Measurements from ENCODE around the gene CLSTN1. TPM values are rescaled to one million over a fixed set of nuclear protein-coding genes. Genes with fewer than 3 reads are reported as not detected.

Gene CLSTN1
- total RNA-seq, 1 donor from 2014 or later: 75.4 TPM

DNA sequence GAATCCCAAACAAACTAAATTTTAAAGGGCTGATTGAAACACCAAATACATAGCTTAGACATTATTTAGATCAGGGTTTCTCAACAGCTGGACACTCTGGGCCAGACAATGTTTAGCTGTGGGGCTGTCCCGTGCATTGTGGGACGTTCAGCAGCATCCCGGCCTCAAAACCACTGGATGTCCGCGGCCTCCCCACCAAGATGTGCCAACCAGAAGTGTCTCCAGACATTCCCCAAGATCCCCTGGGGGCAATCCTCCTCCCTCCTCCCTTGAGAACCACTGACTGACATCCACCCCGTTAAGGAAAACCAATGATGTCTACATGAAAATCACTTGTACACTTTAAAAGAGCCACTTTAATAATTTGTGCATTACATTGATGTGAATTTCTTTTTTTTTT, 38.4 kb downstream of the CLSTN1 start:
- DNase-seq (ENCODE audit: low spot score): no peak
- Histone ChIP-seq H3K4me1 (no peaks in the 10 kb centered on the region), H2AFZ (replicated peaks) (no peak overlapping the region), H3K4me2 (no peak overlapping the region), H4K20me1 (ENCODE audit: low read depth) (peaks cover 88% of the 10 kb centered on the region), H3K79me2 (ENCODE audit: low read depth) (peaks cover 100% of the 10 kb centered on the region), H3K27ac (no peak overlapping the region), H3K9ac (no peak overlapping the region), H3K27me3 (no peaks in the 10 kb centered on the region), H3K4me3 (no peak overlapping the region), H3K36me3 (no peaks in the 10 kb centered on the region), H3K9me3 (ENCODE audit: low read depth) (no peaks in the 10 kb centered on the region), H3F3A (ENCODE audit: low read depth) (peaks cover 19% of the 10 kb centered on the region)
- Mint-ChIP-seq H3K27ac (no peak overlapping the region), H3K36me3 (peaks cover 13% of the 10 kb centered on the region), H3K4me1 (peaks cover 11% of the 10 kb centered on the region), H3K9me3 (peaks cover 5% of the 10 kb centered on the region), H3K4me3 (no peak overlapping the region), H3K27me3 (ENCODE audit: insufficient read depth, low read depth) (no peaks in the 10 kb centered on the region)
- TF ChIP-seq EZH2 (IDR thresholded peaks at IDR 0.05): no peak
- no peak for TF ChIP-seq EZH2phosphoT487 (IDR thresholded peaks at IDR 0.05)
- no peak for TF ChIP-seq CTCF (IDR thresholded peaks at IDR 0.05)

- Histone ChIP-seq H3K9ac (no peak overlapping the region), H3K9me3 (ENCODE audit: low read depth) (no peaks in the 10 kb centered on the region), H4K20me1 (ENCODE audit: low read depth) (peaks cover 95% of the 10 kb centered on the region), H3F3A (ENCODE audit: low read depth) (peaks cover 19% of the 10 kb centered on the region), H3K4me1 (no peaks in the 10 kb centered on the region), H3K27ac (no peak overlapping the region), H3K27me3 (no peaks in the 10 kb centered on the region), H3K4me3 (no peak overlapping the region), H2AFZ (replicated peaks) (no peak overlapping the region), H3K36me3 (no peaks in the 10 kb centered on the region), H3K4me2 (no peak overlapping the region), H3K79me2 (ENCODE audit: low read depth) (peaks cover 100% of the 10 kb centered on the region)
- H3K9me3 Mint-ChIP-seq: no peaks in the 10 kb centered on the region
- peaks cover 7% of the 10 kb centered on the region for H3K36me3 Mint-ChIP-seq
- peak; percentile 76 for TF ChIP-seq CTCF (IDR thresholded peaks at IDR 0.05)
- no peak for TF ChIP-seq EZH2 (IDR thresholded peaks at IDR 0.05)
- TF ChIP-seq EZH2phosphoT487 (IDR thresholded peaks at IDR 0.05): no peak
- H3K27me3 Mint-ChIP-seq (ENCODE audit: insufficient read depth, low read depth): no peaks in the 10 kb centered on the region
- H3K4me1 Mint-ChIP-seq: peaks cover 6% of the 10 kb centered on the region
- H3K4me3 Mint-ChIP-seq: no peak overlapping the region
- DNase-seq (ENCODE audit: low spot score): peak; percentile 63
- H3K27ac Mint-ChIP-seq: no peak overlapping the region
Observed at GRCh38 chr1:9784508-9785133, 39.1 kb downstream of the CLSTN1 start.

- Mint-ChIP-seq H3K36me3 (no peaks in the 10 kb centered on the region), H3K27ac (no peak overlapping the region), H3K4me1 (peaks cover 10% of the 10 kb centered on the region), H3K27me3 (ENCODE audit: insufficient read depth, low read depth) (no peaks in the 10 kb centered on the region), H3K4me3 (no peak overlapping the region), H3K9me3 (no peaks in the 10 kb centered on the region)
- Histone ChIP-seq H3K4me2 (no peak overlapping the region), H3K27ac (no peak overlapping the region), H2AFZ (replicated peaks) (no peak overlapping the region), H3K9me3 (ENCODE audit: low read depth) (no peaks in the 10 kb centered on the region), H3K79me2 (ENCODE audit: low read depth) (peaks cover 100% of the 10 kb centered on the region), H3K4me3 (no peak overlapping the region), H3K4me1 (no peaks in the 10 kb centered on the region), H3F3A (ENCODE audit: low read depth) (peaks cover 19% of the 10 kb centered on the region), H4K20me1 (ENCODE audit: low read depth) (peaks cover 97% of the 10 kb centered on the region), H3K27me3 (no peaks in the 10 kb centered on the region), H3K9ac (no peak overlapping the region), H3K36me3 (no peaks in the 10 kb centered on the region)
- DNase-seq (ENCODE audit: low spot score): no peak
- TF ChIP-seq EZH2 (IDR thresholded peaks at IDR 0.05): no peak
- no peak for TF ChIP-seq EZH2phosphoT487 (IDR thresholded peaks at IDR 0.05)
- TF ChIP-seq CTCF (IDR thresholded peaks at IDR 0.05): no peak
Observed at GRCh38 chr1:9782897-9783296, 40.9 kb downstream of the CLSTN1 start.

All from neural progenitor cell (in vitro differentiated cells).